Measurements from ENCODE around the gene PARD3B. TPM values are rescaled to one million over a fixed set of nuclear protein-coding genes. Genes with fewer than 3 reads are reported as not detected.

The PARD3B gene
- total and polyA plus RNA-seq, 3 donors from 2014 or later = 14.6 to 36.8 (median 29.6) TPM

GRCh38 chr2:205463466-205464025 lies 918.3 kb downstream of the PARD3B start:
- Histone ChIP-seq H3K27ac (no peak overlapping the region), H3K27me3 (no peaks in the 10 kb centered on the region), H3K4me1 (no peaks in the 10 kb centered on the region), H3K9me3 (no peaks in the 10 kb centered on the region), H3K36me3 (ENCODE audit: low read depth, missing control alignments) (no peaks in the 10 kb centered on the region), H3K4me3 (no peak overlapping the region)
- no peak for TF ChIP-seq POLR2A (IDR thresholded peaks at IDR 0.05)
- TF ChIP-seq CTCF (IDR thresholded peaks at IDR 0.05) = no peak
- intact Hi-C loops (cut with DNase I; ENCODE audit: low total_unique reads) = no loop called here
- WGBS, 2 donors = 82 to 84% methylated on average over 5 of the region's 5 CpGs
- DNase-seq = no peak

GRCh38 chr2:205464681-205465080 lies 919.4 kb downstream of the PARD3B start:
- Histone ChIP-seq H3K27ac (no peak overlapping the region), H3K27me3 (no peaks in the 10 kb centered on the region), H3K9me3 (no peaks in the 10 kb centered on the region), H3K4me3 (no peak overlapping the region), H3K4me1 (no peaks in the 10 kb centered on the region), H3K36me3 (ENCODE audit: low read depth, missing control alignments) (no peaks in the 10 kb centered on the region)
- intact Hi-C loops (cut with DNase I; ENCODE audit: low total_unique reads) = no loop called here
- TF ChIP-seq POLR2A (IDR thresholded peaks at IDR 0.05) (no peak), CTCF (IDR thresholded peaks at IDR 0.05) (no peak)
- no peak for DNase-seq
- 84 to 95% methylated on average over 3 of the region's 3 CpGs for WGBS, 2 donors

- WGBS, 2 donors = 65 to 84% methylated on average over 3 of the region's 3 CpGs
- Histone ChIP-seq H3K36me3 (ENCODE audit: low read depth, missing control alignments) (no peaks in the 10 kb centered on the region), H3K27me3 (no peaks in the 10 kb centered on the region), H3K9me3 (no peaks in the 10 kb centered on the region), H3K4me3 (no peak overlapping the region), H3K27ac (no peak overlapping the region), H3K4me1 (no peaks in the 10 kb centered on the region)
- TF ChIP-seq CTCF (IDR thresholded peaks at IDR 0.05) = no peak
- intact Hi-C loops (cut with DNase I; ENCODE audit: low total_unique reads) = no loop called here
- no peak for DNase-seq
These were observed 920.5 kb downstream of the PARD3B start for GRCh38 chr2:205465791-205466190.

- Histone ChIP-seq H3K36me3 (ENCODE audit: low read depth, missing control alignments) (no peaks in the 10 kb centered on the region), H3K4me1 (no peaks in the 10 kb centered on the region), H3K4me3 (no peak overlapping the region), H3K27ac (no peak overlapping the region), H3K9me3 (no peaks in the 10 kb centered on the region), H3K27me3 (no peaks in the 10 kb centered on the region)
- 92 to 96% methylated on average over 2 of the region's 2 CpGs for WGBS, 2 donors
- intact Hi-C loops (cut with DNase I; ENCODE audit: low total_unique reads) = no loop called here
- TF ChIP-seq CTCF (IDR thresholded peaks at IDR 0.05) (no peak), POLR2A (IDR thresholded peaks at IDR 0.05) (no peak)
- DNase-seq = no peak
These were observed 926.5 kb downstream of the PARD3B start for GRCh38 chr2:205471776-205472175.

GRCh38 chr2:205473791-205474190 lies 928.5 kb downstream of the PARD3B start:
- no peak for TF ChIP-seq CTCF (IDR thresholded peaks at IDR 0.05)
- no peak for TF ChIP-seq POLR2A (IDR thresholded peaks at IDR 0.05)
- Histone ChIP-seq H3K4me3 (no peak overlapping the region), H3K27me3 (no peaks in the 10 kb centered on the region), H3K4me1 (no peaks in the 10 kb centered on the region), H3K9me3 (no peaks in the 10 kb centered on the region), H3K27ac (no peak overlapping the region), H3K36me3 (ENCODE audit: low read depth, missing control alignments) (no peaks in the 10 kb centered on the region)
- 98 to 99% methylated on average over 3 of the region's 3 CpGs for WGBS, 2 donors
- no peak for DNase-seq
- intact Hi-C loops (cut with DNase I; ENCODE audit: low total_unique reads) = no loop called here
